Sigmoid colon (tissue), 4 donors: ENCODE data around the gene MUC5AC.

Experiments used
- EP300 ChIP-seq, 4 donors: sonication (generic); formaldehyde crosslinking; IDR thresholded peaks; one replicate each; pipeline ENCODE4 v1.6.1; 2017; ENCODE audit warnings: antibody characterized with exemption in 4 of 4
- POLR2A ChIP-seq, 2 donors: fragments of 450-650 bp; IDR thresholded peaks; one replicate each; pipeline ENCODE4 v1.6.1; 2016; ENCODE audit warnings: antibody characterized with exemption in 2 of 2, mild to moderate bottlenecking in 2 of 2, moderate library complexity in 2 of 2
- TF ChIP-seq, protein P1 (sequence below), 4 experiments: fragments of 450-650 bp in 3 of 4; fragments of 200-600 bp in 1 of 4; IDR thresholded peaks; one replicate each; pipeline ENCODE4 v1.5.1; 2016 to 2019; ENCODE audit warnings: antibody characterized with exemption in 4 of 4, mild to moderate bottlenecking in 3 of 4, moderate library complexity in 2 of 4

DNA sequence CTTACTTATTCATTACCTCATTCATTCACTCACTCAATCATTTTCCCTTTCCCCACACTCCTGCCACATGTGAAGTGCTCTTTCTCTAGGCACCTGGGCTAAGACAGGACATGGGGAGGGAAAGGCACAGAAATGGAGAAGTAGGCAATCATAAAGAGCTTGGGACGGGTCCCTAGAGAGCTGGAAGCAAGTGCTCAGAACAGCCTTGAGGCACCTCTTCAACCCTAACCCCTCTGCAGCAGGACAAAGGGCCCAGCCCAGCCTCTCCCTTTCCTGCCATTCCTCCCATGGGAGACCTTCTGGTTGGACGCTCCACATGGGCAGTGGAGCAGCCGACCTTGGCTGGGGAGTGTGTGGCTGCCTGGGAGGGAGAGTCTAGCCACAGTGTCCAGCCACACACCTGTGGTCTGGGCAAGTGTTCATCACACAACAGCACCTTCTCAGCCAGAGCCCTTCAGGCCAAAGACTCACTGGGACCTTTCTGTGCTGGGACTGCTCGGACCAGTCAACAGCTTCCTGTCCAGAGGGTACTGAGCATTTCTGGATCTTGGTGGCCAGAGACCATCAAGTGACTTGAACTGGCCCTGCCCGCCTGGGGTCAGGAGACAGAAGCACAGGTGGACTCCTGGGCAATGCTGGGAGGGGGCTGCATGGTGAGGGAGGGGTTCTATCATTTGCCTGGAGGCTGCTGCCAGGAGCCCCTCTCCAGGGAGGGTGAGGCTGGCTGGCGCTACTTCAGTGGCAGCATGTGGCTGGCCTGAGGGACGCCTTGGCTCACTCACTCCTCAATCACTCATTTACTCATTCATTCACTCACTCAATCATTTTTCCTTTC is 1.0 kb upstream of the MUC5AC start:
- TF ChIP-seq, protein P1, sequence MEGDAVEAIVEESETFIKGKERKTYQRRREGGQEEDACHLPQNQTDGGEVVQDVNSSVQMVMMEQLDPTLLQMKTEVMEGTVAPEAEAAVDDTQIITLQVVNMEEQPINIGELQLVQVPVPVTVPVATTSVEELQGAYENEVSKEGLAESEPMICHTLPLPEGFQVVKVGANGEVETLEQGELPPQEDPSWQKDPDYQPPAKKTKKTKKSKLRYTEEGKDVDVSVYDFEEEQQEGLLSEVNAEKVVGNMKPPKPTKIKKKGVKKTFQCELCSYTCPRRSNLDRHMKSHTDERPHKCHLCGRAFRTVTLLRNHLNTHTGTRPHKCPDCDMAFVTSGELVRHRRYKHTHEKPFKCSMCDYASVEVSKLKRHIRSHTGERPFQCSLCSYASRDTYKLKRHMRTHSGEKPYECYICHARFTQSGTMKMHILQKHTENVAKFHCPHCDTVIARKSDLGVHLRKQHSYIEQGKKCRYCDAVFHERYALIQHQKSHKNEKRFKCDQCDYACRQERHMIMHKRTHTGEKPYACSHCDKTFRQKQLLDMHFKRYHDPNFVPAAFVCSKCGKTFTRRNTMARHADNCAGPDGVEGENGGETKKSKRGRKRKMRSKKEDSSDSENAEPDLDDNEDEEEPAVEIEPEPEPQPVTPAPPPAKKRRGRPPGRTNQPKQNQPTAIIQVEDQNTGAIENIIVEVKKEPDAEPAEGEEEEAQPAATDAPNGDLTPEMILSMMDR (IDR thresholded peaks at IDR 0.05) = no peak
- TF ChIP-seq POLR2A (IDR thresholded peaks at IDR 0.05) (no peak), EP300 (IDR thresholded peaks at IDR 0.05) (no peak)
